Gastroesophageal sphincter (tissue), 2 donors: Measurements from ENCODE around the gene MFSD6.

Experiments
- EP300 ChIP-seq: sonication (generic); formaldehyde crosslinking; IDR thresholded peaks from one replicate; pipeline ENCODE4 v1.6.1; 2017; ENCODE audit warnings: antibody characterized with exemption, mild to moderate bottlenecking
- POLR2A ChIP-seq, 2 donors: fragments of 450-650 bp; IDR thresholded peaks; one replicate each; pipeline ENCODE4 v1.6.1; 2017; ENCODE audit warnings: antibody characterized with exemption in 2 of 2, mild to moderate bottlenecking in 2 of 2, moderate library complexity in 1 of 2
- POLR2AphosphoS5 ChIP-seq: sonication (generic); formaldehyde crosslinking; IDR thresholded peaks from one replicate; pipeline ENCODE4 v1.6.1; 2017; ENCODE audit warnings: antibody characterized with exemption

DNA sequence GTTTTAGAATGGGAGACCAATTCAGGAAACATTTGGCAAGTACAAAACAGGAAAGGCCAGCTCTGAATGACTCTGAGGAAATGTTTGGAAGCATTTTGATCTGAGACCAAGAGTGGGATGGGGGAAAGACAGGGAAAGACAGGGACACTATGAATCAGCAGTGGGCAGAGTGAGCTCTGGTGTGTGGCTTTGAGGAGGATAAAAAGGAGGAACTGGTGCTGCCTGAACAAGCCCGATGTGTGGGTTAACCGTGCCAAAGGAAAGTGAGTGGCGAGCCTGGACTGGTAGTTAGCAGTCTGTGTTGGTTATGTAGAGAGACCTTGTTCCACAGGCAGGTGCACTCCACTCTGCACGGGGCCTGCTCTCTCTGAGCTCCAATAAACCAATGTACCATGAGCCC is 5.3 kb downstream of the MFSD6 start:
- TF ChIP-seq POLR2A (IDR thresholded peaks at IDR 0.05) (no peak), POLR2AphosphoS5 (no peak), EP300 (no peak)
